Testis (tissue), 5 donors: ENCODE measurements around the gene C6orf47. TPM values are rescaled to one million over a fixed set of nuclear protein-coding genes. Genes with fewer than 3 reads are reported as not detected.
A peak's percentile ranks its signal among the peaks of the same experiment; 100 is the strongest.
"Not testable (repeated sequence)": the region's sequence is repeated elsewhere in the genome, so short reads cannot be mapped to it uniquely, and the experiment has no call there.

ENCODE experiments used
- DNase-seq: peaks from one replicate; pipeline ENCODE4 v3.0.0-alpha.2; 2019
- H3K27ac ChIP-seq, 2 donors: fragments of 200-600 bp; sonication (generic); one replicate each; pipeline ENCODE4 v1.5.1; 2019
- H3K27me3 ChIP-seq: fragments of 200-600 bp; sonication (generic); one replicate; pipeline ENCODE4 v1.5.1; 2019
- H3K36me3 ChIP-seq: fragments of 200-600 bp; sonication (generic); one replicate; pipeline ENCODE4 v1.5.1; 2017; ENCODE audit warnings: low read depth; ENCODE audit errors: missing control alignments
- H3K4me1 ChIP-seq: fragments of 200-600 bp; sonication (generic); one replicate; pipeline ENCODE4 v1.5.1; 2019
- H3K4me3 ChIP-seq, 2 donors: fragments of 200-600 bp; sonication (generic); one replicate each; pipeline ENCODE4 v1.5.1; 2017 to 2019
- H3K9me3 ChIP-seq: fragments of 200-600 bp; sonication (generic); one replicate; pipeline ENCODE4 v1.5.1; 2017
- POLR2A ChIP-seq: fragments of 450-650 bp; IDR thresholded peaks from one replicate; pipeline ENCODE4 v1.6.1; 2017; ENCODE audit warnings: antibody characterized with exemption, mild to moderate bottlenecking, moderate library complexity
- WGBS, 2 donors: methylation state at CpG; one replicate each; pipeline ENCODE4 v1.1.5; 2018; 5-methylcytosine and 5-hydroxymethylcytosine counted together
- intact Hi-C: fragments of 100-400 bp; cut with DNase I; formaldehyde crosslinking; loops from one replicate; pipeline ENCODE4 v1.15.1; 2023; ENCODE audit warnings: low total_unique reads
- long read RNA-seq, 2 donors: transcript quantifications; one replicate each; lab custom pipeline, GENCODE V29; 2026
- polyA plus RNA-seq: library from polyadenylated mRNA; stranded (reverse); fragments of 350-450 nt; fragmentation: Illumina TruSeq; extraction: RNeasy Lipid Tissue Mini Kit (QIAGEN cat#74804); gene quantifications from one replicate; pipeline ENCODE4 v1.2.3, GENCODE V29; 2014; ENCODE audit warnings: low read depth, low replicate concordance; ENCODE audit not compliant: insufficient read depth
- total RNA-seq, 2 donors: library from RNA; depleted of rRNA; stranded (reverse); fragments of >200 nt; gene quantifications; one replicate each; pipeline ENCODE4 v1.2.3, GENCODE V29; 2016
- TF ChIP-seq, protein P1 (sequence below), 3 experiments: fragments of 450-650 bp in 2 of 3; fragments of 200-600 bp in 1 of 3; sonication (generic) in 1 of 3; IDR thresholded peaks; one replicate each; pipeline ENCODE4 v1.5.1; 2016 to 2019; ENCODE audit warnings: antibody characterized with exemption in 3 of 3, mild to moderate bottlenecking in 2 of 3, moderate library complexity in 1 of 3

C6orf47 gene, protein sequence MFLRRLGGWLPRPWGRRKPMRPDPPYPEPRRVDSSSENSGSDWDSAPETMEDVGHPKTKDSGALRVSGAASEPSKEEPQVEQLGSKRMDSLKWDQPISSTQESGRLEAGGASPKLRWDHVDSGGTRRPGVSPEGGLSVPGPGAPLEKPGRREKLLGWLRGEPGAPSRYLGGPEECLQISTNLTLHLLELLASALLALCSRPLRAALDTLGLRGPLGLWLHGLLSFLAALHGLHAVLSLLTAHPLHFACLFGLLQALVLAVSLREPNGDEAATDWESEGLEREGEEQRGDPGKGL
- 10 to 100 TPM; 13.9 to 17.8 TPM for total RNA-seq
- 11.9 TPM for polyA plus RNA-seq
- long read RNA-seq, donor 1, transcript C6orf47-202 (1 exons, 2,475 nt): major isoform, 26 of 26 reads
- long read RNA-seq, donor 1, partial matches to known transcripts: 0 of 26 reads
- long read RNA-seq, donor 1, other reads (novel, unspliced or antisense): 0 of 26 reads
- long read RNA-seq, donor 2, transcript C6orf47-202 (1 exons, 2,475 nt): major isoform, 11 of 11 reads
- long read RNA-seq, donor 2, partial matches to known transcripts: 0 of 11 reads
- long read RNA-seq, donor 2, other reads (novel, unspliced or antisense): 0 of 11 reads

DNA sequence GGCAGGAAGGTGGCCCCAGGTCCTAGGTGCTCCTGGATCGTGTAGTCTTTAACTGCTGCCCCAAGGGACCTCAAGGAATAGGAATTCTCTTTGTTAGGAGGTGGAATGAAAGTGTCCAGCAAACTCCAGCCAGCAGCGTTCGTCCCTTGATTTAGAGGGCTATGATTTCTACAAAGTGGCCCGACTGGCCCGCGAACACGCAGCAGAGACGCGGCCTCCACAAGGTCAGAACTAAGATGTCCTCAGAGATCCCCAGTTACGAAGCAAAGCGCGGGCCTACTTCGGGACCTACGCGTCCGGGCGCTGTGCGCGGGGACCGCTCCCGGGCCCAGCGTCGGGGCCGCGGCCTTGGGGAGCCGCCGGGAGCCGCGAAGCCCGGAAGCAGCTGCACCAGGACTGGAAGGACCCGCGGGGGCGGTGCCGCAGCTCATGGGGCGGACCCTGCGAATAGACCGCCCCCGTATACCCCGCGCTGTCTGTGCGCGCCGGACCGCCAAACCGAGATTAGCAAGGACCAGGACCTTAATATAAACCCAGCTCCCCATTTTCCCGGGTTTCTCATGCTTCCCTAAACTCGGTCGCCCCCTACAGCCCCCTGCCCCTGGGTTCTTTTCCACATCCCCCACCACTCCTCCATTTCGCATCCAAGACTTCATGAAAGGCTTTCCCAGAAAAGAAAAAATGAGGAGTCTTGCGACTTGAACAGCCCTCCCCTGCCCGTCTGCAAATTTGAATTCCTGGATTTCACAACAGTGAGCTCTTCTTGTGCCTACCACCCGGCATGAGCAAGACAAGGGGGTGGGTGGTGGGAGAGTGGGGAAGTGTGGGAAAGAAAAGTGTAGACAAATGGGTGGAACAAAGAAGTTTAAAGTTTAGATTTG is at the start of gene C6orf47:
TSS of gene C6orf47 (minus strand) at position 398 of the 881 bp plus-strand sequence. CDS start 831 bp downstream, outside the sequence.
- Histone ChIP-seq H3K27me3 (no peaks in the 10 kb centered on the region), H3K27ac (peak within 1 kb of the TSS; percentile 59 to 85), H3K4me1 (peaks cover 42% of the 10 kb centered on the region), H3K9me3 (no peaks in the 10 kb centered on the region), H3K36me3 (no peaks in the 10 kb centered on the region), H3K4me3 (peak within 1 kb of the TSS; percentile 60 to 79)
- DNase-seq: peak; percentile 92
- WGBS, 2 donors: 0 to 1% methylated on average over 20 to 45 of the region's 52 CpGs
- TF ChIP-seq POLR2A: no peak
- TF ChIP-seq, protein P1, sequence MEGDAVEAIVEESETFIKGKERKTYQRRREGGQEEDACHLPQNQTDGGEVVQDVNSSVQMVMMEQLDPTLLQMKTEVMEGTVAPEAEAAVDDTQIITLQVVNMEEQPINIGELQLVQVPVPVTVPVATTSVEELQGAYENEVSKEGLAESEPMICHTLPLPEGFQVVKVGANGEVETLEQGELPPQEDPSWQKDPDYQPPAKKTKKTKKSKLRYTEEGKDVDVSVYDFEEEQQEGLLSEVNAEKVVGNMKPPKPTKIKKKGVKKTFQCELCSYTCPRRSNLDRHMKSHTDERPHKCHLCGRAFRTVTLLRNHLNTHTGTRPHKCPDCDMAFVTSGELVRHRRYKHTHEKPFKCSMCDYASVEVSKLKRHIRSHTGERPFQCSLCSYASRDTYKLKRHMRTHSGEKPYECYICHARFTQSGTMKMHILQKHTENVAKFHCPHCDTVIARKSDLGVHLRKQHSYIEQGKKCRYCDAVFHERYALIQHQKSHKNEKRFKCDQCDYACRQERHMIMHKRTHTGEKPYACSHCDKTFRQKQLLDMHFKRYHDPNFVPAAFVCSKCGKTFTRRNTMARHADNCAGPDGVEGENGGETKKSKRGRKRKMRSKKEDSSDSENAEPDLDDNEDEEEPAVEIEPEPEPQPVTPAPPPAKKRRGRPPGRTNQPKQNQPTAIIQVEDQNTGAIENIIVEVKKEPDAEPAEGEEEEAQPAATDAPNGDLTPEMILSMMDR (IDR thresholded peaks at IDR 0.05): no peak
- intact Hi-C loops: no loop called here

DNA sequence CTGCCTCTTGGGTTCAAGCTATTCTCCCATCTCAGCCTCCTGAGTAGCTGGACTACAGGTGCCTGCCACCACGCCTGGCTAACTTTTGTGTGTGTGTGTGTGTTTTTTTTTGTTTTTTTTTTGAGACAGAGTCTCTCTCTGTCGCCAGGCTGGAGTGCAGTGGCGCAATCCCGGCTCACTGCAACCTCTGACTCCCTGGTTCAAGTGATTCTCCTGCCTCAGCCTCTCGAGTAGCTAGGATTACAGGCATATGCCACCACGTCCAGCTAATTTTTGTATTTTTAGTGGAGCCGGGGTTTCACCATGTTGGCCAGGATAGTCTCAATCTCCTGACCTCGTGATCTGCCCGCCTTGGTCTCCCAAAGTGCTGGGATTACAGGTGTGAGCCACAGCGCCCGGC is 48.6 kb upstream of the C6orf47 start:
- H3K27me3 ChIP-seq, H3K36me3 ChIP-seq, H3K9me3 ChIP-seq, H3K27ac ChIP-seq, H3K4me3 ChIP-seq, H3K4me1 ChIP-seq, intact Hi-C loops, DNase-seq: not testable (repeated sequence)
- 91% methylated on average over 11 of the region's 11 CpGs for WGBS, 2 donors

DNA sequence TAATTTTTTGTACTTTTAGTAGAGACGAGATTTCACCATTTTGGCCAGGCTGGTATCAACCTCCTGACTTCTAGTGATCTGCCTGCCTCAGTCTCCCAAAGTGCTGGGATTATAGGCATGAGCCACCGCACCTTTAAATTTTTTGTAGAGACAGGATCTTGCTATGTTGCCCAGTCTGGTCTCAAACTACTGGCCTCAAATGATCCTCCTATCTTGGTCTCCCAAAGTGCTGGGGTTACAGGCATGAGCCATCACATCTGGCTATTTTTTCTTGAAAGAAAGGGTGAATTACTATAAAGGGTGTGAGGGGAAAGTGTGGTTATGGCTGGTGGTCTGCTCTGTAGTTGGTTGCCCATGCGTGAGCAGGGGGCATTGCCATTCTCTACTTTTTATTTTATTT is 47.6 kb upstream of the C6orf47 start:
- Histone ChIP-seq H3K4me3 (no peak overlapping the region), H3K27me3 (no peaks in the 10 kb centered on the region), H3K36me3 (no peaks in the 10 kb centered on the region), H3K27ac (no peak overlapping the region), H3K9me3 (no peaks in the 10 kb centered on the region), H3K4me1 (no peaks in the 10 kb centered on the region)
- no peak for TF ChIP-seq POLR2A
- TF ChIP-seq, protein P1 (IDR thresholded peaks at IDR 0.05): no peak
- DNase-seq: no peak
- 88 to 98% methylated on average over 3 of the region's 3 CpGs for WGBS, 2 donors
- intact Hi-C loops: no loop called here

DNA sequence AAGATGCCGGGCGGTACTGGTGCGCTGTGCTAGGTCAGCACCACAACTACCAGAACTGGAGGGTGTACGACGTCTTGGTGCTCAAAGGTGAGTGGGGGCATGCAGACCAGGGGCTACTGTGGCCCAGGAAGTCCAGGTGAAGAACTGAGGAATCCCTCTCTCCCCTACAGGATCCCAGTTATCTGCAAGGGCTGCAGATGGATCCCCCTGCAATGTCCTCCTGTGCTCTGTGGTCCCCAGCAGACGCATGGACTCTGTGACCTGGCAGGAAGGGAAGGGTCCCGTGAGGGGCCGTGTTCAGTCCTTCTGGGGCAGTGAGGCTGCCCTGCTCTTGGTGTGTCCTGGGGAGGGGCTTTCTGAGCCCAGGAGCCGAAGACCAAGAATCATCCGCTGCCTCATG is 47.1 kb upstream of the C6orf47 start:
- Histone ChIP-seq H3K4me1 (no peaks in the 10 kb centered on the region), H3K9me3 (no peaks in the 10 kb centered on the region), H3K27me3 (no peaks in the 10 kb centered on the region), H3K27ac (no peak overlapping the region), H3K4me3 (no peak overlapping the region), H3K36me3 (no peaks in the 10 kb centered on the region)
- 83 to 85% methylated on average over 7 to 10 of the region's 10 CpGs for WGBS, 2 donors
- DNase-seq: no peak
- intact Hi-C loops: no loop called here
- no peak for TF ChIP-seq POLR2A
- TF ChIP-seq, protein P1 (IDR thresholded peaks at IDR 0.05): no peak

DNA sequence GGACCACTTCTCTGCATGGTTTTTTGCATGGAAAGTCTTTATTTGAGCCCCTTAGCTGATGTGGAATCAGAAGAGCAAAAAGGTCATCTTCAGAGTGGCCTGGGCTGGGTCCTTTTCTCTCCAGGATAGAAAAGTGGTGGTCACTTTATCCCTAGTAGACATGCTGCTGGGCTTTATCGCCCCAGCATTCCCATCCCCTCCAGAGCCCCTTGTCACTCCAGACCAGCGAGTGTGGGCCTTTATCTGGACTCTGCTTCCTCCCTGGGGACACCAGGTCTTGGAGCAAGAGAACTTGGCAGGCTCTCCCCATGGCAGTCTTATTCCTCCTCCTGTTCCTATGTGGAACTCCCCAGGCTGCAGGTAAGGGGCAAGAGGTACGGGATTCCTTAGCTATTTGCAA is 46.0 kb upstream of the C6orf47 start, which contains the start of gene LY6G6F:
TSS of gene LY6G6F (plus strand) at position 268 of the 400 bp plus-strand sequence. CDS start at position 309, 41 bp downstream.
- 36 to 47% methylated on average over 3 of the region's 3 CpGs for WGBS, 2 donors
- H3K4me1 ChIP-seq: peaks cover 8% of the 10 kb centered on the region

More for the DNA sequence above, 46.0 kb upstream of the C6orf47 start, which contains the start of gene LY6G6F:
- TF ChIP-seq POLR2A: no peak
- TF ChIP-seq, protein P1 (IDR thresholded peaks at IDR 0.05): no peak
- no peak within 1 kb of the TSS for H3K27ac ChIP-seq
- no peak for DNase-seq
- no peak within 1 kb of the TSS for H3K4me3 ChIP-seq
- intact Hi-C loops: no loop called here
- H3K9me3 ChIP-seq: no peaks in the 10 kb centered on the region
- H3K27me3 ChIP-seq: no peaks in the 10 kb centered on the region
- H3K36me3 ChIP-seq: no peaks in the 10 kb centered on the region
